ENCODE results near the gene NFYC. TPM values are rescaled to one million over a fixed set of nuclear protein-coding genes. Genes with fewer than 3 reads are reported as not detected.
A peak's percentile ranks its signal among the peaks of the same experiment; 100 is the strongest.

Gene NFYC
- 61.5 TPM for polyA plus RNA-seq (2013, experiment 1 of 4)
- polyA plus RNA-seq (2013, experiment 2 of 4), result 64.0 TPM
- polyA plus RNA-seq (2013, experiment 3 of 4), result 45.2 TPM
- polyA plus RNA-seq (2013, experiment 4 of 4), result 51.2 TPM

DNA sequence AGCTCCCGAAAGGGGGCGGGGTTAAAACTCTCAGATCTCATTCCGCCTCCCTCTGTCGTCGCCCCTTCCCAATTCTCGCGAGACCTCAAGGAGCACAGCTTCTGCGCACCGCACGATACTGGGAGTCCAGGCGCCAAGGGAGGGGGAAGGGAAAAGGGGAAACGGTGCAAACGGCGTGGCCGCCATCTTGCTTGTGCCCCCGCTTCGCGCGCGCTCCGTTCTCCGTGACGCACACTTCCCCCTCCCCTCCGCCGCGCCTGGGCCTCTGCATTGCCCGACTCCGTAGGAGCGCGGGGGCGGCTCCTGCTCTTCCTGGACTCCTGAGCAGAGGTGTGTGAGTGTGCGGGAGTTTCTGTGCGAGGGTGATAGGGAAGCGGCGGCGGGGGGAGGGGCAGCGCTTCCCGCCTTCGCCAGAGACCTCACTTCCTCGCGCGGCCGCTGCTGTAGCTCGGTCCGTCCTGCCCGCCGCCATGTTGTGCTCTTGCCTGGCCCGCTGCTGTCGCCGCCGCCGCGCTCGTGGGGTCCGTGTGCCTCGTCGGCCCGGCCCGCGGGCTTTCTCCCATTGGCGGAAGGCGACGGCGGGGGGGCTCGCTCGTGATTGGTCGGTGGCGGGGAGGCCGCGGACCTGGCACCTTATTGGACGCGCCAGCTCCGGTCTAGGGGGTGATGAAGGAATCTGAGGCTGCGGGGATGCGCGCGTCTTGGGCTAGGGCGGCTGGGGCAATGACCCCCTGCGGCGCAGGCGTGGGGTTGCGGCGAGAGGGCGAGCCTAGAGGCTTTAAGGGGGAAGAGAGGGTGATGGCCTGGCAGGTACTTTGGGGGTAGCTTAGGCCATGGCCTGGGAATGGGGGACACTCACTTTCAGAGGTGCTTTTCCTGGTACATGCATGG, at the start of gene NFYC:
Gene NFYC (plus strand): TSS at position 167 of the 891 bp plus-strand sequence. CDS start 47,140 bp downstream, outside the sequence.
- H3K36me3 ChIP-seq (ENCODE audit: control insufficient read depth, insufficient read depth, low read length), result peaks cover 7% of the 10 kb centered on the region
- 0 to 1% methylated on average over 80 to 84 of the region's 84 CpGs for WGBS, 2 experiments
- peaks cover 17% of the 10 kb centered on the region for H3K4me1 ChIP-seq (ENCODE audit: control insufficient read depth, insufficient read depth, low read length)
- no peaks in the 10 kb centered on the region for H3K9me3 ChIP-seq (ENCODE audit: control insufficient read depth, low read length)
- H3K27me3 ChIP-seq (ENCODE audit: control insufficient read depth, insufficient read depth, low read length, poor library complexity, severe bottlenecking), result no peaks in the 10 kb centered on the region
- H3K27ac ChIP-seq (ENCODE audit: insufficient read depth, low read depth, low read length, poor library complexity, severe bottlenecking), result peak within 1 kb of the TSS; percentile 100
- peak within 1 kb of the TSS; percentile 84 for H3K4me3 ChIP-seq (ENCODE audit: insufficient read depth, low read depth, low read length)

DNA sequence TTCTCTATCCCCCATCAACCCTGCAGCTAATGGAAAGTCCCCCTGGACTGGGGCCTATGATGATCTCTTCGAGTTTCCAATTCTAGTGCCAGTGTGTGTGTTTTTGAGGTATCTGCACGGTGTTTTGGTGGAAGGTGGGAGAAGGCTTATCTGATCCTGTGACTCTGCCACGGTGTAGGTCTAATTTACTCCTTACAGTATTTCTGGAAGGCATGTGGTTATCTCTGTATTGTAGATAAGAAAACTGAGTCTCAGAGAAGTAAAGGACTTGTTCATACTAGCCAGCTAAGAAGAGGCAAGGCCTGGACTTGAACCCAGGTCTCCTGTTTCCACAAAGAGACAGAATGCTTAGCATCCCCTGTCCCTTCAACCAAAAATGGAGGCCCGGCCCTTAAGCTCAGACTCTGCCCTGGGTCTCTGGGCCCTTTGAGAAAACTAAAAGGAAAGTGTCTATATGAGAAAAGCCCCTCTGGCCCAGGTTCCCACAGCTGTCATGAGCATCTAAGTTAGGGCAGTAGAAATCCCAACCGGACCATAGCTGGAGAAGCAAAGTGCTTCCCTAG, 46.3 kb upstream of the NFYC start:
- Histone ChIP-seq H3K4me1 (ENCODE audit: control insufficient read depth, insufficient read depth, low read length) (peaks cover 16% of the 10 kb centered on the region), H3K9me3 (ENCODE audit: control insufficient read depth, low read length) (no peaks in the 10 kb centered on the region), H3K27ac (ENCODE audit: insufficient read depth, low read depth, low read length, poor library complexity, severe bottlenecking) (no peak overlapping the region), H3K4me3 (ENCODE audit: insufficient read depth, low read depth, low read length) (no peak overlapping the region), H3K36me3 (ENCODE audit: control insufficient read depth, insufficient read depth, low read length) (no peaks in the 10 kb centered on the region), H3K27me3 (ENCODE audit: control insufficient read depth, insufficient read depth, low read length, poor library complexity, severe bottlenecking) (no peaks in the 10 kb centered on the region)
- WGBS, 2 experiments, result 92 to 96% methylated on average over 5 of the region's 5 CpGs

DNA sequence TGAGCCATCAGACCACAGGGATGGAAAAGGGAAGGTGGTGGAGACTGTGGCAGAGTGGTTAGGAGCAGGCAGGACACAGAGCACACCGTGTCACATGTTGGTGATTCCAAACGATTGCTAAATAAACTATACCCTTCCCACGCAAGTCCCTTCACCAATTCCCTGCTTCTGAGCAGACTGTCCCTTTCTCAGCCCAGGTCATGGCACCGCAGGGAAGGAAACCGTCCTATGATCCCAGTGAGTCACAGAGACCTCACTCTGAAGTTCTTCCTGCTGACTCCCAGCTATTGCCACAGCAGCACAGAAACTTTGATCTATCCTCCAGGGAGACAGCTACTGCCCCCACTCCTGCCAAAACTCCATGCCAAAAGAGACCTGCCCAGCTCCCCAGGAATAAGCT, 45.2 kb upstream of the NFYC start:
- 85 to 87% methylated on average over 5 of the region's 5 CpGs for WGBS, 2 experiments
- H3K9me3 ChIP-seq (ENCODE audit: control insufficient read depth, low read length), result no peaks in the 10 kb centered on the region
- H3K36me3 ChIP-seq (ENCODE audit: control insufficient read depth, insufficient read depth, low read length), result no peaks in the 10 kb centered on the region
- no peak overlapping the region for H3K27ac ChIP-seq (ENCODE audit: insufficient read depth, low read depth, low read length, poor library complexity, severe bottlenecking)
- no peaks in the 10 kb centered on the region for H3K27me3 ChIP-seq (ENCODE audit: control insufficient read depth, insufficient read depth, low read length, poor library complexity, severe bottlenecking)
- no peak overlapping the region for H3K4me3 ChIP-seq (ENCODE audit: insufficient read depth, low read depth, low read length)
- H3K4me1 ChIP-seq (ENCODE audit: control insufficient read depth, insufficient read depth, low read length), result peaks cover 20% of the 10 kb centered on the region

DNA sequence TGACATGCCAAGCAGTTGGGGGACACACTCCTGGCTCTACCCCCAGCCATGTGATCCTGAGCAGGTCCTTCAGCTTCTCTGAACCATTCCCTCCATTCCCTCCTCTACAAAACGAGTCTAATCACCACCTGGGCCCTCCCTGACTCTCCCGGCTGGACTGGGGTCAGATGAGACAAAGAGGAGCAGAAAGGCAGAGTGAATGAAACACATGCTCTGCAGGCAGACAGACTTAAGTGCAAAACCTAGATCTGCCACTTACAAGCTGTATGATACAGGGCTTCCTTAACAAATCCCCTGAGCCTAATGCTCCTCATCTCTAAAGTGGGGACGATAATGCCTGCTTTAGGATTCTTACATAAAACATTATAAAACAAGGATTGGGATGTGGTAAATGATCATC, 43.3 kb upstream of the NFYC start:
- Histone ChIP-seq H3K36me3 (ENCODE audit: control insufficient read depth, insufficient read depth, low read length) (no peaks in the 10 kb centered on the region), H3K4me3 (ENCODE audit: insufficient read depth, low read depth, low read length) (no peak overlapping the region), H3K27me3 (ENCODE audit: control insufficient read depth, insufficient read depth, low read length, poor library complexity, severe bottlenecking) (no peaks in the 10 kb centered on the region), H3K27ac (ENCODE audit: insufficient read depth, low read depth, low read length, poor library complexity, severe bottlenecking) (no peak overlapping the region), H3K9me3 (ENCODE audit: control insufficient read depth, low read length) (no peaks in the 10 kb centered on the region), H3K4me1 (ENCODE audit: control insufficient read depth, insufficient read depth, low read length) (peaks cover 21% of the 10 kb centered on the region)
- 79% methylated on average over 2 of the region's 3 CpGs for WGBS, 2 experiments

DNA sequence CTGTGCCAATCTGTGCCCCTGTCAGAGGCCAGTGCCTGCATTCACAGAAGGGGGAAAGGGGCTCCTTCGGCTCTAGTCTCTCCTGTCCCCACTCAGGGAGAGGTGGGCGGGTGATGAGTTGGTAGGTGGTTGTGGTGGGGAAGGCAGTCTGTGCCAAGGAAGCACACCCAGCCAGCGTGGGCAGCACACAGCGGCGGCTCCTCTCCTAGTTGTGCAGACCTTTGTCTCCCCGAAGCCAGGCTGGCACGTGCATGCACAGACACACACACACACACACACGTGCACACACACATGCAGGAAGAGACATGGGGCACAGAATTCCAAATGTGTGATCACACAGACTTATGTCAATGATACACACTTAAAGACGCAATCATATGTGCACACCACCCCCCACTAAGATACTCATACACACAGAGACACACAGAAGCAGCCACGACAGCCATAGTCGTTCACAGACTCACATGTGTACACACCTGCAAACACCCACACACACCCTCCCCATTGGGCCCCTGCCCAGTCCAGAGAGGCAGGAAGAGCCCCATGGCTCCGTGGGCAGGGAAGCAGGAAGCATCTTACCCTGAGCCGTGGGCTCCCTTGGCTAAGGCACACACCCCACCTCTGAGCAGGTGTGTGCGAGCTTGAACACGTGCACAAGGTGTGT, 42.4 kb upstream of the NFYC start:
- 93% methylated on average over 15 of the region's 15 CpGs for WGBS, 2 experiments

DNA sequence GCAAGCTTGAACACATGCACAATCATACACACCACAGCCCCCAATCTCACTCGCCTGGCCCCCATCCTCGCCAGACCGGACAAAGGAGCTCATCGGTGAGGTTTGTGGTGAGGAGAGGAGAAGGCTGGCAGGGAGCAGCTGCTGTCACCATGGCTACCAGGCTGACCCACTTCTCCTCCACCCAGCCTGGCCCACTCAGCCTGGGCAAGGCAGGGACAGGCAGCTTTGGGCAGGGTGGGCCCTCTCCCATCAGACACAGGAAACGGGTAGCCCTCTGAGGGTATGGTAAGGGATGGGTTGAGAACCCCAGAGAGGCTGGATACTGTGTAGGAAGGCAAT, 41.9 kb upstream of the NFYC start:
- Histone ChIP-seq H3K27ac (ENCODE audit: insufficient read depth, low read depth, low read length, poor library complexity, severe bottlenecking) (no peak overlapping the region), H3K27me3 (ENCODE audit: control insufficient read depth, insufficient read depth, low read length, poor library complexity, severe bottlenecking) (no peaks in the 10 kb centered on the region), H3K9me3 (ENCODE audit: control insufficient read depth, low read length) (no peaks in the 10 kb centered on the region), H3K4me1 (ENCODE audit: control insufficient read depth, insufficient read depth, low read length) (peaks cover 27% of the 10 kb centered on the region), H3K36me3 (ENCODE audit: control insufficient read depth, insufficient read depth, low read length) (no peaks in the 10 kb centered on the region), H3K4me3 (ENCODE audit: insufficient read depth, low read depth, low read length) (no peak overlapping the region)
- 91 to 94% methylated on average over 4 to 5 of the region's 5 CpGs for WGBS, 2 experiments

More for the DNA sequence above, 42.4 kb upstream of the NFYC start:
- Histone ChIP-seq H3K27me3 (ENCODE audit: control insufficient read depth, insufficient read depth, low read length, poor library complexity, severe bottlenecking) (no peaks in the 10 kb centered on the region), H3K9me3 (ENCODE audit: control insufficient read depth, low read length) (no peaks in the 10 kb centered on the region), H3K36me3 (ENCODE audit: control insufficient read depth, insufficient read depth, low read length) (no peaks in the 10 kb centered on the region), H3K27ac (ENCODE audit: insufficient read depth, low read depth, low read length, poor library complexity, severe bottlenecking) (no peak overlapping the region), H3K4me3 (ENCODE audit: insufficient read depth, low read depth, low read length) (no peak overlapping the region), H3K4me1 (ENCODE audit: control insufficient read depth, insufficient read depth, low read length) (peaks cover 27% of the 10 kb centered on the region)

DNA sequence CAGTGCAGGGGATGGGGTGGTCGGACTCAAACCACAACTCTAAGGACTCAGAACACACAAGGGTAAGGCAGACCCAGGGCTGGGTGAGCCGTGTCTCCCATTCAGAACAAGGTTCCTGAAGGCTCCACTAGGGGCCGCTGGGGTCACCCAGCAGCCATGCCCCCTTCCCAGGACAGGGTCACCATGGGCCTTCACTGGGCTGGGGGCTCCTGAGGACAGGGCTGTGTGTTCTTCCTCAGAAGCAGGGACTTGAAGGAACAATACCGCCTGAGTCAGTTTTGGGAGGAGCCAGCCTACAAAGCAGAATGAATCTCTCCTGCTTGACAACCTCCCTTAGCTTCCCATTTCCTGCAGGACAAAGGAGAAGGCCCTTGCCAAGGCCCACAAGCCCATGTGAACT, 41.4 kb upstream of the NFYC start:
- no peak overlapping the region for H3K4me3 ChIP-seq (ENCODE audit: insufficient read depth, low read depth, low read length)
- peaks cover 29% of the 10 kb centered on the region for H3K4me1 ChIP-seq (ENCODE audit: control insufficient read depth, insufficient read depth, low read length)
- no peaks in the 10 kb centered on the region for H3K9me3 ChIP-seq (ENCODE audit: control insufficient read depth, low read length)
- no peaks in the 10 kb centered on the region for H3K36me3 ChIP-seq (ENCODE audit: control insufficient read depth, insufficient read depth, low read length)
- H3K27ac ChIP-seq (ENCODE audit: insufficient read depth, low read depth, low read length, poor library complexity, severe bottlenecking), result no peak overlapping the region
- WGBS, 2 experiments, result 39 to 41% methylated on average over 4 of the region's 4 CpGs
- no peaks in the 10 kb centered on the region for H3K27me3 ChIP-seq (ENCODE audit: control insufficient read depth, insufficient read depth, low read length, poor library complexity, severe bottlenecking)

DNA sequence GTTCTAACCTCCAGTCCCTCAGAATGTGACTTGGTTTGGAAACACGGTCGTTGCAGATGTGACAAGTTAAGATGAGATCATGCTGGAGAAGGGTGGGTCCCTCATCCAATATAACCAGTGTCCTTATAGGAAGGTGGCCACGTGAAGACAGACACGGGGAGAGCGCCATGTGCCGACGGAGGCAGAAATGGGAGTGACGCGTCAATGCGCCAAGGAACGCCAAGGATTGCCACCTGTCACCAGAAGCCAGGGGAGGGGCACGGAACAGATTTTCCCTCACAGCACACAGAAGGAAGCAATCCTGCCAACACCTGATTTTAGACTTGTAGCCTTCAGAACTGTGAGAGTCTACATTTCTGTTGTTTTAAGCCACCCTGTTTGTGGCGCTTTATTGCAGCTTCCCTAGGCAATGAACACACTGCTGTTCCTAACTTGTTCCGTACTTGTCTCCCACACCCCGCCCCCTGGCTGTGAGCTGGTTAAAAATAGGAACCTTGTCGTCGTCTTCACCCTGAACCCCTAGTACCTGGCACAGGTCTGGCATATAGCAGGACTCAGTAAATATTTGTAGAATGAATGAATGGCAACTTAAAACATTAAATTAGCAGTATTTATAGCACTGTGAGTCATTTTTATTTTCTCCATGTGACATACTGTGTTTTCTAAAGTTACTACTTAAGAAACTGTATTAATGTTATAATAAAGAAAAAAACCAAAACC, 40.2 kb upstream of the NFYC start:
- H3K4me3 ChIP-seq (ENCODE audit: insufficient read depth, low read depth, low read length), result no peak overlapping the region
- H3K27me3 ChIP-seq (ENCODE audit: control insufficient read depth, insufficient read depth, low read length, poor library complexity, severe bottlenecking), result no peaks in the 10 kb centered on the region
- no peak overlapping the region for H3K27ac ChIP-seq (ENCODE audit: insufficient read depth, low read depth, low read length, poor library complexity, severe bottlenecking)
- WGBS, 2 experiments, result 86 to 87% methylated on average over 17 of the region's 17 CpGs
- H3K4me1 ChIP-seq (ENCODE audit: control insufficient read depth, insufficient read depth, low read length), result peaks cover 25% of the 10 kb centered on the region
- no peaks in the 10 kb centered on the region for H3K36me3 ChIP-seq (ENCODE audit: control insufficient read depth, insufficient read depth, low read length)
- no peaks in the 10 kb centered on the region for H3K9me3 ChIP-seq (ENCODE audit: control insufficient read depth, low read length)

DNA sequence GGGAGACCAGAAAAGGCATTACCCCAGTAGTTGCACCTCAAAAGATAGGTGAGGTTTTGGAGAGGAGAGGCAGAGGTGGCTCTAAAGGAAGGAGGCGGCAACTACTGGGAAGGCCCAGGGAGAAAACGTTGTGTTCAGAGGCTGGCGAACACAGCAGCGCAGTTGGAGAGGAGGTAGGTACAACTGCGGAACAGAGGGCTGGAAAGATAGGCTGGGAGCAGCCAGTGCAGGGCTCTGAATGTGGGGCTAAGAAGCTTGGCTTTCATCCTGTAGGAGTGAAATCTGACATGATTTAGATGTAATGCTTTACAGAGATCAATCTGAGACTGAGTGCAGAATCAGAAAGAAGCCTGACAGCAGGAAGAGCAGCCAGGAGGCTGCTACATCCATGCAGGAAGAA, 39.0 kb upstream of the NFYC start:
- H3K36me3 ChIP-seq (ENCODE audit: control insufficient read depth, insufficient read depth, low read length), result no peaks in the 10 kb centered on the region
- H3K4me1 ChIP-seq (ENCODE audit: control insufficient read depth, insufficient read depth, low read length), result peaks cover 25% of the 10 kb centered on the region
- 88 to 91% methylated on average over 5 of the region's 5 CpGs for WGBS, 2 experiments
- H3K4me3 ChIP-seq (ENCODE audit: insufficient read depth, low read depth, low read length), result no peak overlapping the region
- no peaks in the 10 kb centered on the region for H3K9me3 ChIP-seq (ENCODE audit: control insufficient read depth, low read length)
- H3K27me3 ChIP-seq (ENCODE audit: control insufficient read depth, insufficient read depth, low read length, poor library complexity, severe bottlenecking), result no peaks in the 10 kb centered on the region
- no peak overlapping the region for H3K27ac ChIP-seq (ENCODE audit: insufficient read depth, low read depth, low read length, poor library complexity, severe bottlenecking)

Data from ectodermal cell (in vitro differentiated cells).